KMS-11 (cell line): ENCODE results near the gene TF.

Experiments used
- H2AFZ ChIP-seq: fragments of 200-600 bp; sonication (generic); 2 replicates; pipeline ENCODE4 v1.6.1; 2016; ENCODE audit warnings: antibody characterized with exemption, mixed run types, low read depth
- H3K27ac ChIP-seq: fragments of 200-600 bp; sonication (generic); 2 replicates; pipeline ENCODE4 v1.6.1; 2016; ENCODE audit warnings: mild to moderate bottlenecking, mixed run types
- H3K27me3 ChIP-seq: fragments of 200-600 bp; sonication (generic); 2 replicates; pipeline ENCODE4 v1.6.1; 2017; ENCODE audit warnings: mild to moderate bottlenecking, low read depth, mixed run types, moderate library complexity; ENCODE audit not compliant: insufficient read depth
- H3K36me3 ChIP-seq: fragments of 200-600 bp; sonication (generic); 2 replicates; pipeline ENCODE4 v1.6.1; 2017; ENCODE audit warnings: mild to moderate bottlenecking, mixed run types; ENCODE audit not compliant: insufficient read depth
- H3K4me1 ChIP-seq: fragments of 200-600 bp; sonication (generic); 2 replicates; pipeline ENCODE4 v1.6.1; 2016; ENCODE audit warnings: mild to moderate bottlenecking, low read depth, mixed run types; ENCODE audit not compliant: poor library complexity, severe bottlenecking
- H3K4me2 ChIP-seq: fragments of 200-600 bp; sonication (generic); 2 replicates; pipeline ENCODE4 v1.7.0; 2016; ENCODE audit warnings: mild to moderate bottlenecking, mixed run types
- H3K4me3 ChIP-seq: fragments of 200-600 bp; sonication (generic); IDR thresholded peaks from 2 replicates; pipeline ENCODE4 v1.6.1; 2017; ENCODE audit warnings: low read depth, low read length, mixed read lengths; ENCODE audit not compliant: insufficient read depth
- H3K79me2 ChIP-seq: fragments of 200-600 bp; sonication (generic); 2 replicates; pipeline ENCODE4 v1.6.1; 2016; ENCODE audit warnings: low read depth, mixed run types; ENCODE audit not compliant: insufficient read depth
- H3K9ac ChIP-seq: fragments of 200-600 bp; sonication (generic); 2 replicates; pipeline ENCODE4 v1.6.1; 2016; ENCODE audit warnings: mild to moderate bottlenecking, mixed run types
- H4K20me1 ChIP-seq: fragments of 200-600 bp; sonication (generic); 2 replicates; pipeline ENCODE4 v1.6.1; 2016; ENCODE audit warnings: mild to moderate bottlenecking, mixed run types; ENCODE audit not compliant: insufficient read depth
- CTCF ChIP-seq: fragments of 200-600 bp; sonication (generic); conservative IDR thresholded peaks from 2 replicates; pipeline ENCODE4 v1.6.1; 2017; ENCODE audit warnings: low read depth, mild to moderate bottlenecking, antibody characterized with exemption, low read length, moderate library complexity, mixed read lengths

Gene TF

GRCh38 chr3:133769536-133769935 lies 23.3 kb downstream of the TF start:
- Histone ChIP-seq H3K9ac (no peak overlapping the region), H3K4me1 (no peaks in the 10 kb centered on the region), H3K36me3 (no peaks in the 10 kb centered on the region), H3K4me2 (no peak overlapping the region), H3K79me2 (no peaks in the 10 kb centered on the region), H2AFZ (no peak overlapping the region), H4K20me1 (no peaks in the 10 kb centered on the region), H3K4me3 (no peak overlapping the region), H3K27me3 (no peaks in the 10 kb centered on the region), H3K27ac (no peak overlapping the region)
- TF ChIP-seq CTCF = no peak

GRCh38 chr3:133773732-133774131 lies 27.5 kb downstream of the TF start:
- Histone ChIP-seq H3K27me3 (no peaks in the 10 kb centered on the region), H3K36me3 (no peaks in the 10 kb centered on the region), H3K9ac (no peak overlapping the region), H3K4me1 (no peaks in the 10 kb centered on the region), H3K27ac (no peak overlapping the region), H3K4me2 (no peak overlapping the region), H3K79me2 (no peaks in the 10 kb centered on the region), H4K20me1 (no peaks in the 10 kb centered on the region), H2AFZ (no peak overlapping the region), H3K4me3 (no peak overlapping the region)
- no peak for TF ChIP-seq CTCF

GRCh38 chr3:133775309-133775708 lies 29.1 kb downstream of the TF start:
- no peak overlapping the region for H3K4me3 ChIP-seq
- no peak overlapping the region for H2AFZ ChIP-seq
- H3K27ac ChIP-seq = no peak overlapping the region
- TF ChIP-seq CTCF = no peak
- H3K9ac ChIP-seq = no peak overlapping the region
- no peaks in the 10 kb centered on the region for H3K4me1 ChIP-seq
- no peaks in the 10 kb centered on the region for H3K27me3 ChIP-seq
- no peaks in the 10 kb centered on the region for H4K20me1 ChIP-seq
- no peaks in the 10 kb centered on the region for H3K36me3 ChIP-seq
- no peaks in the 10 kb centered on the region for H3K79me2 ChIP-seq
- no peak overlapping the region for H3K4me2 ChIP-seq

GRCh38 chr3:133775835-133776234 lies 29.6 kb downstream of the TF start:
- Histone ChIP-seq H3K36me3 (no peaks in the 10 kb centered on the region), H3K9ac (no peak overlapping the region), H3K27ac (no peak overlapping the region), H4K20me1 (no peaks in the 10 kb centered on the region), H2AFZ (no peak overlapping the region), H3K4me2 (no peak overlapping the region), H3K79me2 (no peaks in the 10 kb centered on the region), H3K4me3 (no peak overlapping the region), H3K4me1 (no peaks in the 10 kb centered on the region), H3K27me3 (no peaks in the 10 kb centered on the region)
- no peak for TF ChIP-seq CTCF
